Body of pancreas (tissue), 4 donors: ENCODE results near the gene CD151. TPM values are rescaled to one million over a fixed set of nuclear protein-coding genes. Genes with fewer than 3 reads are reported as not detected.

Experiments
- ATAC-seq: fragments of 150-250 bp; one replicate; pipeline ENCODE4 v1.9.1; 2016
- DNase-seq, 4 donors: peaks; one replicate each; pipeline ENCODE4 v3.0.0-alpha.2; 2019
- H3K27ac ChIP-seq, 4 donors: fragments of 200-600 bp; sonication (generic); 1 replicate in 3 of 4; 2 replicates in 1 of 4; pipeline versions ENCODE4 v1.5.1 to v1.6.1; 2016 to 2019; ENCODE audit warnings: mild to moderate bottlenecking in 1 of 4, mixed read lengths in 1 of 4, moderate library complexity in 1 of 4
- H3K27me3 ChIP-seq, 2 donors: fragments of 200-600 bp; sonication (generic); one replicate each; pipeline ENCODE4 v1.6.0; 2016; ENCODE audit warnings: mild to moderate bottlenecking in 1 of 2
- H3K36me3 ChIP-seq, 2 donors: fragments of 200-600 bp; sonication (generic); replicated peaks in 1 of 2; 2 replicates each; pipeline ENCODE4 v1.5.1; 2016; ENCODE audit warnings: low read depth in 2 of 2; ENCODE audit not compliant: insufficient read depth in 1 of 2
- H3K4me1 ChIP-seq: fragments of 200-600 bp; sonication (generic); one replicate; pipeline ENCODE4 v1.6.0; 2016
- H3K4me3 ChIP-seq, 2 donors: fragments of 200-600 bp; sonication (generic); 1 replicate in 1 of 2; 2 replicates in 1 of 2; pipeline ENCODE4 v1.5.1; 2016 to 2019
- H3K9me3 ChIP-seq, 3 donors: fragments of 200-600 bp; sonication (generic); 1 replicate in 2 of 3; 2 replicates in 1 of 3; pipeline ENCODE4 v1.5.1; 2016
- POLR2A ChIP-seq, 3 donors: fragments of 450-650 bp; IDR thresholded peaks; one replicate each; pipeline ENCODE4 v1.6.1; 2016; ENCODE audit warnings: antibody characterized with exemption in 3 of 3, mild to moderate bottlenecking in 2 of 3
- WGBS, 2 donors: methylation state at CpG; one replicate each; pipeline ENCODE4 v1.1.5; 2017; 5-methylcytosine and 5-hydroxymethylcytosine counted together
- intact Hi-C: fragments of 100-400 bp; cut with DNase I; formaldehyde crosslinking; loops from one replicate; pipeline ENCODE4 v1.15.1; 2023
- total RNA-seq, 2 donors: library from RNA; depleted of rRNA; stranded (reverse); fragments of >200 nt; gene quantifications; one replicate each; pipeline ENCODE4 v1.1.0, GENCODE V29; 2016
- TF ChIP-seq, protein P1 (sequence below), 7 experiments: fragments of 450-650 bp in 4 of 7; fragments of 200-600 bp in 3 of 7; sonication (generic) in 3 of 7; IDR thresholded peaks; one replicate each; pipeline ENCODE4 v1.5.1; 2016 to 2019; ENCODE audit warnings: antibody characterized with exemption in 7 of 7

The CD151 gene
- total RNA-seq, 2 donors from 2014 or later = 152 to 282 TPM

DNA sequence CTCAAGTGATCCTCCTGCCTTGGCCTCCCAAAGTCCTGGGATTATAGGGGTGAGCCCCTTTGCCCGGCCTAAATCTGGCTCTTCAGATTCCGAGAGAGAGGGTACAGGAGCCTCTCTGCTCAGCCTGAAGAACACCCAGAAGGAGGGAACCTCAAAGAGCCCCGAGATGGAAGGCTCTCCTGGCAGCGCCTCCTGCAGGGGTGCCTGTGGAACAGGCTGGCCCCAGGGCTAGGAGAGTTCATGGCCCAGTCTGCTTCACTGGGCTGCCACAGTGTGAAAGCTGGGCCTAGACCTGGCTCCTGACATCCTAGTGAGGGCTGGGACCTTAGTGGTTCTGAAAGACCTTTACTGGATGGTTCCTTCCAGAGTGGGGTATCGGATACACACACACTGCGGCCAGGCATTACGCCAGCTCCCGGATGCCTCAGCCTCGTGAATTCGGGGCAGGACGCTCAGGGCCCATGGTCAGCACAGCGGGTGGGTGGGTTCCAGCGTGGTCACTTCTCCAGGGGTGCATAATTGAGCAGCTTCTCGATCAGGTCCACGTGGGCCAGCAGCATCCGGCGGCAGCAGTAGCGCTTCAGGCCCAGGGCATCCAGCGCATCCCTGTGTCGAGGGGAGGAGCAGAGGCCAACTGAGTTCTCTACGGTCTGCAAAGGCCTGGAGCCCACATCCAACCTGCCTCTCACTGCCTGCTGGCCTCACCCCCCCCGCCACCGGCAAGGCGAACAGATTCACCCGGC lies 7.3 kb downstream of the CD151 start:
- Histone ChIP-seq H3K36me3 (peaks cover 0 to 20% of the 10 kb centered on the region in 2 donors), H3K4me1 (peaks cover 78% of the 10 kb centered on the region), H3K27ac (peak overlapping the region in 3 of 4 donors; percentile 91 to 96 (median 93)), H3K4me3 (no peak overlapping the region), H3K27me3 (no peaks in the 10 kb centered on the region), H3K9me3 (no peaks in the 10 kb centered on the region)
- TF ChIP-seq, protein P1, sequence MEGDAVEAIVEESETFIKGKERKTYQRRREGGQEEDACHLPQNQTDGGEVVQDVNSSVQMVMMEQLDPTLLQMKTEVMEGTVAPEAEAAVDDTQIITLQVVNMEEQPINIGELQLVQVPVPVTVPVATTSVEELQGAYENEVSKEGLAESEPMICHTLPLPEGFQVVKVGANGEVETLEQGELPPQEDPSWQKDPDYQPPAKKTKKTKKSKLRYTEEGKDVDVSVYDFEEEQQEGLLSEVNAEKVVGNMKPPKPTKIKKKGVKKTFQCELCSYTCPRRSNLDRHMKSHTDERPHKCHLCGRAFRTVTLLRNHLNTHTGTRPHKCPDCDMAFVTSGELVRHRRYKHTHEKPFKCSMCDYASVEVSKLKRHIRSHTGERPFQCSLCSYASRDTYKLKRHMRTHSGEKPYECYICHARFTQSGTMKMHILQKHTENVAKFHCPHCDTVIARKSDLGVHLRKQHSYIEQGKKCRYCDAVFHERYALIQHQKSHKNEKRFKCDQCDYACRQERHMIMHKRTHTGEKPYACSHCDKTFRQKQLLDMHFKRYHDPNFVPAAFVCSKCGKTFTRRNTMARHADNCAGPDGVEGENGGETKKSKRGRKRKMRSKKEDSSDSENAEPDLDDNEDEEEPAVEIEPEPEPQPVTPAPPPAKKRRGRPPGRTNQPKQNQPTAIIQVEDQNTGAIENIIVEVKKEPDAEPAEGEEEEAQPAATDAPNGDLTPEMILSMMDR (IDR thresholded peaks at IDR 0.05) = peak in 2 of 7 experiments; percentile 2 to 21
- no peak for TF ChIP-seq POLR2A (IDR thresholded peaks at IDR 0.05)
- WGBS, 2 donors = 64 to 75% methylated on average over 8 to 22 of the region's 25 CpGs
- ATAC-seq = no peak
- intact Hi-C loops = no loop called here
- DNase-seq = no peak

GRCh38 chr11:841981-842369 lies 9.2 kb downstream of the CD151 start:
- TF ChIP-seq POLR2A (IDR thresholded peaks at IDR 0.05) = no peak
- TF ChIP-seq, protein P1 (IDR thresholded peaks at IDR 0.05) = no peak
- 1% methylated on average over 14 to 27 of the region's 27 CpGs for WGBS, 2 donors
- peak; percentile 10 for ATAC-seq

DNA sequence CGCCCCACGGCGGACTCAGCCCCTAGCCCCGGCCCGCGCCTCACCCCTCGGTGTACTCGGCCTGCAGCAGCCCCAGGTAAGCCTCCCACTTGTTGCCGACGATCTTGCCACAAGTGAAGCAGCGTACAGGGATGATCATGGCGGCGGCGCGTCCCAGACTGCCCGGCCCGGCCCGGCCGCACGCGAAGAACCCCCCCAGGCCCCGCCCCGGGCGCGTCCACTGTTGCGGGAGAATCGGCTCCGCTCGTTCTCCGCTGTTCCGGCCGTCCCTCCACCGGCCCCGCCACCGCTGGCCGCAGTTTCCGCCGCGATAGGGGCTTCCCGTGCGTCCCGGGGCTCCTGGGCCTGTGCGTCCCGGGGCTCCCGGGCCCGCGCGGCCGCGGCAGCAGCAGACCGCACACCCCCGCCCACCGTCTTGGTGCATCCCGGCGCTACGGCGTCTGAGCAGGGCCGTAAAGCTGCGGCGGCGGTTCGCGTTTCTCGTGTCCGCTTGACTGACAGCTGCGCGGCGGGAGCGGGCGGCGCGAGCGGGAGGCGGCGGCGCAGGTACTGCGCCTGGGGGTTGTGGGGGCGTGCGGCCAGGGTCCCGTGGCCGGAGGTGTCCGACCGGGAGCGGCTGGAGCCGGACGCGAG lies 9.7 kb downstream of the CD151 start, which contains the start of the genes POLR2L and TSPAN4:
POLR2L (minus strand) TSS at position 160 of the 633 bp plus-strand sequence; CDS start at position 139, 21 bp downstream.
TSPAN4 (plus strand) TSS at position 483 of the 633 bp plus-strand sequence. CDS start 7,453 bp downstream, outside the sequence.
- 0% methylated on average over 87 of the region's 87 CpGs; no CpG with 5 or more reads in 1 of the 2 donors for WGBS, 2 donors

More at GRCh38 chr11:841981-842369, 9.2 kb downstream of the CD151 start:
- Histone ChIP-seq H3K27me3 (no peaks in the 10 kb centered on the region), H3K9me3 (no peaks in the 10 kb centered on the region), H3K36me3 (peaks cover 0 to 16% of the 10 kb centered on the region in 2 donors), H3K4me3 (peak overlapping the region; percentile 81 to 86), H3K4me1 (peaks cover 71% of the 10 kb centered on the region), H3K27ac (peak overlapping the region; percentile 82 to 96 (median 92))
- DNase-seq = no peak
- intact Hi-C loops = no loop called here

DNA sequence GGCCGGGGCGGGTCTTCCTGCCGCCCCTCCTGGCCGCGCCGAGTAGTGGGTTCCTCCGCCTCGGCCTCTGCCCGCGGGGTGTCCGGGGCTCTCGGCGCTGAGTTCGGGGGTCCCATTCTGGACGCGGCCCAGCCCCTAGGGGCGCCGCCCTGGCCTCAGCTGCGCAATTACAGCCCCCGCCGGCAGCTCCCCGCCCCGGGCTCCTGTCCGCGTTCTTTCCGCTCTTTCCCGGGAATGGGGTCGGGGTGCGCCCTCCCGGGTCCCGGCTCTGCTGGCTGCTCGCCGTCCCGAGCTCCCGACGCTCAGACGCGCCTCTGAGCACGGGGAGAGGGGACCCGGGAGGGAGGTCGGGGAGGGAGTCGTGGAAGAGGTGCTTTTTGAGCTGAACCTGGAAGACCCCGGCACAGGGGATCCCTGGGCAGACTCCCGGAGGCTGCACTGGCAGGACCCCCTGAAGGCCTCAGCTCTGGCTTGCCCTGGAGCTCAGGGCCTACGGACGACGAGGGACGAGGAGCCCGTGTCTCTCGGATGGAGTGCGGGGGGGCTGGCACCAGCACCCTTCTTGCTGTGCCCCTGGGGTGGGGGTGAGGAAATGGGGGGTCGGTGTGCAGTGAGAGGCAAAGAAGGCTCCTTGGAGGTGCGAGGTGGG lies 10.5 kb downstream of the CD151 start:
- Histone ChIP-seq H3K4me1 (peaks cover 64% of the 10 kb centered on the region), H3K4me3 (peak overlapping the region; percentile 81 to 86), H3K36me3 (peaks cover 0 to 10% of the 10 kb centered on the region in 2 donors), H3K27ac (peak overlapping the region; percentile 82 to 96 (median 92)), H3K27me3 (no peaks in the 10 kb centered on the region), H3K9me3 (no peaks in the 10 kb centered on the region)
- ATAC-seq (no peak), DNase-seq (peak in 1 of 4 donors; percentile 38)
- intact Hi-C loops = no loop called here
- WGBS, 2 donors = 1 to 3% methylated on average over 13 to 51 of the region's 53 CpGs
- TF ChIP-seq, protein P1 (IDR thresholded peaks at IDR 0.05) = no peak
- TF ChIP-seq POLR2A (IDR thresholded peaks at IDR 0.05) = no peak

More for the DNA sequence above, 9.7 kb downstream of the CD151 start, which contains the start of the genes POLR2L and TSPAN4:
- intact Hi-C loops = no loop called here
- peak; percentile 90 to 92 (median 92) for DNase-seq
- peak; percentile 70 for ATAC-seq
- peaks cover 0 to 13% of the 10 kb centered on the region in 2 donors for H3K36me3 ChIP-seq
- peaks cover 66% of the 10 kb centered on the region for H3K4me1 ChIP-seq
- TF ChIP-seq, protein P1 (IDR thresholded peaks at IDR 0.05) = peak in 2 of 7 experiments; percentile 19 to 24
- peak; percentile 93 to 97 (median 94) for TF ChIP-seq POLR2A (IDR thresholded peaks at IDR 0.05)
- H3K4me3 ChIP-seq = peak within 1 kb of the TSS; percentile 81 to 86
- H3K27ac ChIP-seq = peak within 1 kb of the TSS; percentile 82 to 96 (median 92)
- H3K27me3 ChIP-seq = no peaks in the 10 kb centered on the region
- no peaks in the 10 kb centered on the region for H3K9me3 ChIP-seq
